DND-41 (cell line): ENCODE measurements around the gene OR6K3.

ENCODE experiments used
- ATAC-seq: fragments of 200-7000 bp; cut with Tn5 transposase; 3 replicates; pipeline ENCODE4 v1.9.1; 2021; ENCODE audit warnings: low read depth; ENCODE audit not compliant: insufficient read depth
- DNase-seq: peaks from one replicate; pipeline ENCODE4 v3.0.0-alpha.2; 2020
- H2AFZ ChIP-seq: 2 replicates; pipeline ENCODE4 v1.6.0; 2012; ENCODE audit warnings: low read depth, low read length
- H3K27ac ChIP-seq: 2 replicates; pipeline ENCODE4 v1.5.1; 2012; ENCODE audit warnings: low read length, inconsistent platforms
- H3K27me3 ChIP-seq: fragments of 200-600 bp; sonication (generic); 2 replicates; pipeline ENCODE4 v1.6.0; 2012; ENCODE audit warnings: low read length, mild to moderate bottlenecking, inconsistent platforms; ENCODE audit not compliant: insufficient read depth, poor library complexity
- H3K36me3 ChIP-seq: 2 replicates; pipeline ENCODE4 v1.5.1; 2012; ENCODE audit warnings: low read length, inconsistent platforms; ENCODE audit not compliant: insufficient read depth
- H3K4me1 ChIP-seq: 2 replicates; pipeline ENCODE4 v1.5.1; 2012; ENCODE audit warnings: mild to moderate bottlenecking, low read length; ENCODE audit not compliant: insufficient read depth
- H3K4me2 ChIP-seq: 2 replicates; pipeline ENCODE4 v1.6.0; 2012; ENCODE audit warnings: mild to moderate bottlenecking, moderate library complexity, low read length, inconsistent platforms; ENCODE audit not compliant: insufficient read depth
- H3K4me3 ChIP-seq, 2 experiments: fragments of 200-600 bp in 1 of 2; shearing (Covaris generic) in 1 of 2; 2 replicates each; pipeline ENCODE4 v1.5.1; 2012 to 2016; ENCODE audit warnings: inconsistent platforms in 2 of 2, low read length in 2 of 2, mild to moderate bottlenecking in 2 of 2, low read depth in 1 of 2, moderate library complexity in 1 of 2
- H3K79me2 ChIP-seq: 2 replicates; pipeline ENCODE4 v1.6.0; 2012; ENCODE audit warnings: low read length, inconsistent platforms; ENCODE audit not compliant: insufficient read depth
- H3K9ac ChIP-seq: 2 replicates; pipeline ENCODE4 v1.6.0; 2012; ENCODE audit warnings: low read depth, mild to moderate bottlenecking, inconsistent platforms, low read length, moderate library complexity
- H3K9me3 ChIP-seq: 2 replicates; pipeline ENCODE4 v1.5.1; 2012; ENCODE audit warnings: low read length, moderate library complexity, mild to moderate bottlenecking, inconsistent platforms; ENCODE audit not compliant: insufficient read depth, severe bottlenecking
- H4K20me1 ChIP-seq: 2 replicates; pipeline ENCODE4 v1.6.0; 2012; ENCODE audit warnings: low read length; ENCODE audit not compliant: insufficient read depth
- EZH2 ChIP-seq: IDR thresholded peaks from 3 replicates; pipeline ENCODE4 v1.6.1; 2012; ENCODE audit warnings: borderline replicate concordance, low read depth, mild to moderate bottlenecking, moderate library complexity, low read length, inconsistent platforms; ENCODE audit not compliant: severe bottlenecking
- TF ChIP-seq, protein P1 (sequence below): IDR thresholded peaks from 2 replicates; pipeline ENCODE4 v1.5.1; 2012; ENCODE audit warnings: borderline replicate concordance, low read length, moderate library complexity, mild to moderate bottlenecking; ENCODE audit not compliant: poor library complexity, severe bottlenecking; ENCODE audit errors: extremely low read depth

OR6K3 gene

DNA sequence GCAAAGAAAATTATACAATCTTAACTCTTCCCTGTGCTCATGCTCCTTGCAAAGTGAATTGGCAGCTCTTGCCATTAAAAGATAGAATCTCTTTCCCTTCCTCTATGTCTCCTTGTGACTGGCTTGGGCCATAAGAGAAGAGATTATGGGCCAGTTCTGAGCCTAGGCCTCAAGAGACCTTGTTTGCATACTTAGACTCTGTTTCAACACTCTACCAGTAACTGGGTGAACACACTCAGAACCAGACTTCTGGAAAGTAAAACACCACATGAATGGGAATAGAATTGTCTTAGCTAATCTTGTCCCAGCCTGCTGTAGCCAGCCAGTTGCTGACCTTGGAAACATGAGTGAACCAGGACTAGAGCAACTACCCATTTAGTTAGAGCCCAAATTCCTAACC is 15.3 kb upstream of the OR6K3 start:
- Histone ChIP-seq H3K4me3 (no peak overlapping the region), H3K36me3 (no peaks in the 10 kb centered on the region), H3K4me1 (no peaks in the 10 kb centered on the region), H4K20me1 (no peaks in the 10 kb centered on the region), H3K27ac (no peak overlapping the region), H3K9me3 (no peaks in the 10 kb centered on the region), H2AFZ (no peak overlapping the region), H3K27me3 (peaks cover 41% of the 10 kb centered on the region), H3K9ac (no peak overlapping the region), H3K79me2 (no peaks in the 10 kb centered on the region), H3K4me2 (no peak overlapping the region)
- no peak for ATAC-seq
- TF ChIP-seq, protein P1, sequence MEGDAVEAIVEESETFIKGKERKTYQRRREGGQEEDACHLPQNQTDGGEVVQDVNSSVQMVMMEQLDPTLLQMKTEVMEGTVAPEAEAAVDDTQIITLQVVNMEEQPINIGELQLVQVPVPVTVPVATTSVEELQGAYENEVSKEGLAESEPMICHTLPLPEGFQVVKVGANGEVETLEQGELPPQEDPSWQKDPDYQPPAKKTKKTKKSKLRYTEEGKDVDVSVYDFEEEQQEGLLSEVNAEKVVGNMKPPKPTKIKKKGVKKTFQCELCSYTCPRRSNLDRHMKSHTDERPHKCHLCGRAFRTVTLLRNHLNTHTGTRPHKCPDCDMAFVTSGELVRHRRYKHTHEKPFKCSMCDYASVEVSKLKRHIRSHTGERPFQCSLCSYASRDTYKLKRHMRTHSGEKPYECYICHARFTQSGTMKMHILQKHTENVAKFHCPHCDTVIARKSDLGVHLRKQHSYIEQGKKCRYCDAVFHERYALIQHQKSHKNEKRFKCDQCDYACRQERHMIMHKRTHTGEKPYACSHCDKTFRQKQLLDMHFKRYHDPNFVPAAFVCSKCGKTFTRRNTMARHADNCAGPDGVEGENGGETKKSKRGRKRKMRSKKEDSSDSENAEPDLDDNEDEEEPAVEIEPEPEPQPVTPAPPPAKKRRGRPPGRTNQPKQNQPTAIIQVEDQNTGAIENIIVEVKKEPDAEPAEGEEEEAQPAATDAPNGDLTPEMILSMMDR, result no peak
- TF ChIP-seq EZH2, result no peak
- no peak for DNase-seq

DNA sequence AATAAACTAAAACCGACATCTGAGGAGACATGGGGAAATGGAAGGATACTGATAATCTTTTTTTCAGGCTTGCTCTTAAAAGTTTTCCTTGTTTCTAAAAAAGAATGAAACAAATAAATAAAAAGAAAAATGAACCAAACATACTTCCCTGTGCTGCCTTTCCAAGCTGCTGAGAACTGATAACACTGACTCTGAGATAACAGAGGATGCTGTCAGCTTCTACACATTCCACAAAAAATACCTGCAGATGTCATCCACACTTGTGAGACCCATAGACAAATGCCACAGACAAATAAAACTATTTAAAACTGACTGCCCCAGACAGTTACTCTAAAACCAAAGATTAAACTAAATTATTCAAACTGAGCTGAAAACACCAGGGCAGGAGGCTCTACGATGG is 12.0 kb upstream of the OR6K3 start:
- Histone ChIP-seq H3K36me3 (no peaks in the 10 kb centered on the region), H3K27me3 (peaks cover 35% of the 10 kb centered on the region), H3K9ac (no peak overlapping the region), H3K4me1 (no peaks in the 10 kb centered on the region), H4K20me1 (no peaks in the 10 kb centered on the region), H3K27ac (no peak overlapping the region), H3K4me2 (no peak overlapping the region), H2AFZ (no peak overlapping the region), H3K79me2 (no peaks in the 10 kb centered on the region), H3K9me3 (no peaks in the 10 kb centered on the region), H3K4me3 (no peak overlapping the region)
- no peak for ATAC-seq
- no peak for DNase-seq
- TF ChIP-seq, protein P1, result no peak
- no peak for TF ChIP-seq EZH2

- H3K4me2 ChIP-seq, result no peak overlapping the region
- no peak for ATAC-seq
- H3K36me3 ChIP-seq, result no peaks in the 10 kb centered on the region
Observed at GRCh38 chr1:158731707-158732106, 11.2 kb upstream of the OR6K3 start.

More at GRCh38 chr1:158731707-158732106, 11.2 kb upstream of the OR6K3 start:
- Histone ChIP-seq H4K20me1 (no peaks in the 10 kb centered on the region), H3K9me3 (no peaks in the 10 kb centered on the region), H3K27me3 (peaks cover 33% of the 10 kb centered on the region), H3K79me2 (no peaks in the 10 kb centered on the region), H3K9ac (no peak overlapping the region), H3K27ac (no peak overlapping the region), H3K4me1 (no peaks in the 10 kb centered on the region), H3K4me3 (no peak overlapping the region), H2AFZ (no peak overlapping the region)
- DNase-seq, result no peak
- TF ChIP-seq EZH2, result no peak
- TF ChIP-seq, protein P1, result no peak
